HG03159 (cell line): ENCODE measurements around the gene TRAFD1.

ENCODE experiments used
- ATAC-seq: cut with Tn5 transposase; IDR thresholded peaks from one replicate; pipeline ENCODE4 v1.9.1; 2021; ENCODE audit warnings: mild to moderate bottlenecking, moderate library complexity; ENCODE audit not compliant: unreplicated experiment

The TRAFD1 gene

DNA sequence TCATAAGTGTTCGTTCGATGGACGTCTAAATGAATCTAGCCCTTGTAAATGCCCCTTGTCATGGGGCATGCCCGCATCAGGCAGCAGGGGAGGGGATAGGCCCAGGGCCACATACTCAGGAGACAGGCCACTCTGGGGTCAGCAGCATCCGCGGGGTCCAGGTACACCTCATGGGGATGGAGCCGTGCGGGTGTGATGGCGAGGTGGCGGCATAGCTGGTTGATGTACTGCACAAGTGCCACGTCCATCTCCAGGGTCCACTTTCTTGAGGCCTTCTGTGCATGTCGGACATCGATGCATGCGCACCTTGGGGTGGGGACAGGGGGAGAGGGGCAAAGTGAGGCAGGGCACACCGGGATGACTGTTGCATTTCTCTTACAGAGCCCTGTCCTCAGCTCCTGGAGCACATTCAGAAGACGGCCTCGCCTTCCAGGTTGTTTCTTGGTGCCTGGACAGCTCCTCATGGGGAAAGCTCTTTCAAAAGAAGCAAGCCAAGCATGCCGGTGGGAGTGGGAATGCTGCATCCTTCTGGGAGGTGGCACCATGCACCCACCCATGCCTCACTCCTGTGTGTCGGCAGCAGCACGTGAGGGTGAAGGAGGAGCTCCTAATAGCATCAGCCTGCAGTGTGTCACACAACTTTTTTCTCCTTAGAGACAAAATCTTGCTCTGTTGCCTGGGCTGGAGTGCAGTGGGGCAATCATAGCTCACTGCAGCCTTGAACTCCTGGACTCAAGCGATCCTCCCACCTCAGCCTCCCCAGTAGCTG, 47.4 kb downstream of the TRAFD1 start:
- ATAC-seq = no peak

GRCh38 chr12:112175361-112176155, 50.2 kb downstream of the TRAFD1 start:
- ATAC-seq = no peak

DNA sequence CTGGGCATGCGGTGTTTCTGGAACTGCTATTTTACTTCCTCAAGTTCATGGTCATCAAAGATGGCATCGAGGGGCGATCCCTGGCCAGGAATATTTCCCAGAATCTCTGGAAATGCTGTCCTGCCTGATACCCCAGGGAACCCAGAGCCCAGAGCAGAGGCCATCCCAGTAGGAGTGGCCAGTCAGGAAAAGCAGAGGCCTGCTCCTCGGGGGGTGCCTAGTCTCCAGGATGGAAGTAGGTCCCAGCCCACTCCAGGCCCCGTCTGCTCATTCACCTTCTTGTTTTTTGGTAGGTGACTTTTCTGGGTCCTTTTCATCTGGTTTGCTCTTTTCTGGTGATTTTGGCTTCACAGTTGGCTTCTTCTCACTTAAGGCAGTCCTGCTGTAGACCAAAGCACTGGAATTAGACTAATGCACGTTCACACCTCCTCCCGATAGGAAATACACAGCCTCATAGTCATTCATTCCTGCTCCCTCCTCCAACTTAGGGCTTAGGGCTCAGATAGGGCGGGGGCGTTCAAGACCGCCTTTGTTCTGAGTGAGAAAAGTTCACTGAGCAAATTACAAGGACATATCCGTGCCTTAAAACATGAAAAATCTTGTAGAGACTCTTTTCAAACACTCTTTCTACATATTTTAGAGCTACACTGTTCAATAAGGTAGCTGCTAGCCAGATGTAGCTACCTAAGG, 51.1 kb downstream of the TRAFD1 start:
- no peak for ATAC-seq

DNA sequence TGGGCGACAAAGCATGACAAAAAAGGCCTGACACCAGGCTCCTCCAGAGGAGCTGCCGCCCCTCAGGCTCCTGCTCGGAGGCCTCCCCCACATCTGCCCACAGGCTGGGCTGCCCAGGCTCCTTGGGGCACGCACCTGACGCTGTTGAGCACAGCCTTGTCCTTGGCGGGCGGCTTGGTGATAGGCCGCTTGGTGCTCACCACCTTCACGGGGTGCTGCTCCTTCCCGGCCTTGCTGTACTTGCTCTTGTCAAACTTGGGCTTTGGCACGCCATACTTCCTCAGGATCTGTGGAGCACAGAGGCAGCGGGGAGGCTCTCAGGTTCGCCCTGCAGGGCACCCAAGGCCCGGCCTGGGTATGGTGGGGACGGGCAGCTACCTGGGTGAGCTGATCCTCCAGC, 53.4 kb downstream of the TRAFD1 start:
- no peak for ATAC-seq

GRCh38 chr12:112179341-112179740, 54.0 kb downstream of the TRAFD1 start:
- ATAC-seq = no peak

- no peak for ATAC-seq
Measured at GRCh38 chr12:112179916-112180315, 54.6 kb downstream of the TRAFD1 start.

- ATAC-seq = no peak
Measured at GRCh38 chr12:112180422-112180821, 55.1 kb downstream of the TRAFD1 start.

GRCh38 chr12:112182499-112182898, 57.1 kb downstream of the TRAFD1 start:
- ATAC-seq = no peak

- ATAC-seq = no peak
Measured at GRCh38 chr12:112183141-112184021, 58.0 kb downstream of the TRAFD1 start.

DNA sequence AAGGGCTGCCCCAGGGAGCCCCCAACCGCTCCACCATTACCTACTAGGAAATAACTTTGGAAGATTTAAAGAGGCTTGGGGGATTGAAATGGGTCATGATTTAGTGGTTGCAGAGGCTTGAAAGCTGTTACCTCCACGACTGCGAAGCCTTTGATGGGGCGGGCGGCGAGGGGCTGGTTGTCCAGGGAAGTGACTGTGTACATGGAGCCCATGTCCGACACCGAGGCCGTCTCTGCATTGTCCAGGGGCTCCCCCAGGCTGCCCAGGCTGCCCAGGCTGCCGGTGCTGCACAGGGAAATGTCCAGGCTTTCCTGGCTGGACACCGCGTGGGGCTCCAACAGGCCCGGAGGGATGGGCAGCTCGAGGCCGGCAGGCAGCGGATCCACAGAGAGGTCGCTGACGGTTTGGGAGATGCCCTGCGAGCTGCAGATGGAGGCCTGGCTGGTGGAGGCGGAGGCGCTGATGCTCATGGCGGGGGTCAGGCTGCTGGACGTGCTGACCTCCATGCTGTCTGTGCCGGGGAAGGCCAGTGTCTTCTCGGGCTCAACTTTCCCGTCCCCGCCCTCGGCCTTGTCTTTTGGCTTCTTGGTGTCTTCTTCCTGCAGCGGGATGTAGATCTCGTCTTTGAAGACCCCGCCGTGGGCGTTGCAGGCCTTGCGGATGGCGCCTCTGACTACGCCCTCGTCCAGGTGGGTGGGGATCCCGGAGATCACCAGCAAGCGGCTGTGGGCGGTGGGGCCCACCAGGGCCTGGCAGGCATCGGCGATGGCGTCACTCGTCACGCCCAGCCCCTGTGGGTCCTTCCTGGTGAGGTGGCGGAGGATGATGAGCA, 58.9 kb downstream of the TRAFD1 start:
- ATAC-seq = no peak

DNA sequence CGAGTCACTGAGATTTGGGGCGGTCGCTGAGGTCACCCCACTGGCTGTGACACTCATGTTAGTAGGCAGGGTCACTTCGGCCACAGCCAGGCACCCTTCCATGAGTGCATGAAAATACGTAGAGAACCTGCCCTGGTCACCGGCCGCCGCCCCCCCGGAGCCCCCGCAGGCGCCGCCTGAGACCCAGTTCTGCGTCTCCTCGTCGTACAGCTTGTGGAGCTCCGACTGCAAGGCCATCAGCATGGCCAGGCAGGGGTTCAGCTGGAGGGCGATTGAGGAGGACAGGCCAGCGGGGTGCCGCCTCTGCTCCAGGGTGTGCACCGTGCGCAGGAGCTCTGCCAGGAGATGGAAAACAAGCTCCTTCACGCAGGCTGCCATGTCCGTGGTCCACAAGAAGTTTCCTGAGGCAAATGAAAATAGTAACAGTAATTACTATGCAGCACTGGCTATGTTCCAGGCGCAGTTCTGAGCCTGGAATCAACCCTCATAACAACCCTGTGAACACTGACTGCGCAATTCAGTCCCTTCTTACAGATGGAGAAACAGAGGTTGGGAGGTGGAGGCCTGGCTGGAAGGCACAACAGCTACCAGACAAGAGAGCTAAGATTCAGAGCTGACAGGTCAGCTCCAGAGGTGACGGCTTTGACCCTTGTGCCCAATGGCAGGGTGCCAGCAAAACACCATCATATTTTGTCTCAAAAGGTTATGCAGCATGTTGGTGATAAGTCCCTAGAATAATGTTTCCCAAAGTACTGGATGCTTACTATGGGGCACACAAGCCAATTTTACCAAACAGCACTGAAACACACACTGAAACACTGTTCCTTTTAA, 59.9 kb downstream of the TRAFD1 start:
- no peak for ATAC-seq

DNA sequence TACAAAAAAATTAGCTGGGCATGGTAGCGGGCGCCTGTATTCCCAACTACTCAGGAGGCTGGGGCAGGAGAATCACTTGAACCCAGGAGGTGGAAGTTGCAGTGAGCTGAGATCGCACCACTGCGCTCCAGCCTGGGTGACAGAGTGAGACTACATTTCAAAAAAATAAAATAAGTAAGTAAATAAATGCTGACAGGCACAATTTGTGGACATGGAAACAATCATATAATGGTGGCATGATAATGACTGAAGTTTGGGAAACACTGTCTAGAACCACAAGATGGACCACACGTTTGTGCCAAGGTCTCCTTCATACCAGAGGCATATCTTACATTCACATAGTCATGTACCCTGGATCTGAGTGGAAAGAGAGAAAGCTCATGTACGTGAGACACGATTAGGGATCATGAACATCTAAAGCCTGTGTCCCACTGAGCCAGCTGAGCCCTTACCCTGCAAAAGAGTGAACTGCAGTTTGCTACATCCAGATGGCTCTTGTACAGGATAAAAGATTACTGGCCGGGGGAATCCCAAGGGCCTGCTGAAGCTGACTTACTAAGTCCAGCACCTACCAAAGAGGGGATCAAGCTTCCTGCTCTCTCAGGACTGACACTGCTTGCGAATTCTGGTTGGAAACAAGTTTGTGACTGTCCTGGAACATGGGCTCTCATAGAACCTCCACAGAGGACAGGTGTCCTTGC, 62.9 kb downstream of the TRAFD1 start:
- ATAC-seq = no peak

- ATAC-seq = no peak
Measured at GRCh38 chr12:112190231-112191025, 65.1 kb downstream of the TRAFD1 start.

DNA sequence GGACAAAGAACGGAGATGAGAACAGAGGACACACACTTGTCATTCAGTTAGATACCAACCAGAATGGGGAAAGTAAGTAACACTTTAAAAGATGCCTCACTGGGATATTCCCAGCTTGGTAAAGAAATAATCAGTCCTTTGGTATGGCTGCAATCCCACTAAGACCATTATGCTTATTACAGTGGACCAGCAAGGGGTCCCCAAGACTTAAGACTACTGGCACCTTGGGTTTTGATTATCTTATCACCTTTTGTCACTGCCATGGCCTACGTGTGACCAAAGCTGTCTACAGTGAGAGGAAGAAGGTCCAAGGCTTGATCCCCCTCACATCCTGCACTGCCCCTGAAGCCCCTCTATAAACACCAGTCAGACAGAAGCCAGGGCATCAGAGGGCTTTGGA, 65.8 kb downstream of the TRAFD1 start:
- ATAC-seq = no peak

DNA sequence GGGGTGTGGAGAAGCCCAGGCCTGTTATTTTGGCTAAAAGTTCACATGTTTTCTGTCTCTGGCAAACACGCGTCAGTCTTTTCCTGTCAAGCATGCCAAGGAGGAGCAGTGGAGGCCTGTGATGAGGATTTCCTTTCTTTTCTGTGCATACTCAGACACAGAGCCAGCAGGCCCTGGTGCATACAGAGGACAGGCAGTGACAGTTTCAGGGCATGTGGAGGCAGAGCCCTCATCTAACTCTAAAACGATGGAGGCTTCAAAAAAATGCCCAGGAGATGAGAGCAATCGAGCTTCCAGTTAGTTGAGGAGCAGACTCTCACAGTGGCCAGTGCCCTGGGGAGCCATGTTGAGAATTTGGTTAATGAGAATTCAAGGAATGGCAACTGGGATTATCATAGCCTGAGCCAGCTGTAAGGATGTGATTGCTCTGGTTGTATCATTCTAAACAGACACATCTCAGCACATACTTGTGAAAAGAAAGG, 66.5 kb downstream of the TRAFD1 start:
- ATAC-seq = no peak

- ATAC-seq = no peak
Measured at GRCh38 chr12:112192475-112192874, 67.1 kb downstream of the TRAFD1 start.

DNA sequence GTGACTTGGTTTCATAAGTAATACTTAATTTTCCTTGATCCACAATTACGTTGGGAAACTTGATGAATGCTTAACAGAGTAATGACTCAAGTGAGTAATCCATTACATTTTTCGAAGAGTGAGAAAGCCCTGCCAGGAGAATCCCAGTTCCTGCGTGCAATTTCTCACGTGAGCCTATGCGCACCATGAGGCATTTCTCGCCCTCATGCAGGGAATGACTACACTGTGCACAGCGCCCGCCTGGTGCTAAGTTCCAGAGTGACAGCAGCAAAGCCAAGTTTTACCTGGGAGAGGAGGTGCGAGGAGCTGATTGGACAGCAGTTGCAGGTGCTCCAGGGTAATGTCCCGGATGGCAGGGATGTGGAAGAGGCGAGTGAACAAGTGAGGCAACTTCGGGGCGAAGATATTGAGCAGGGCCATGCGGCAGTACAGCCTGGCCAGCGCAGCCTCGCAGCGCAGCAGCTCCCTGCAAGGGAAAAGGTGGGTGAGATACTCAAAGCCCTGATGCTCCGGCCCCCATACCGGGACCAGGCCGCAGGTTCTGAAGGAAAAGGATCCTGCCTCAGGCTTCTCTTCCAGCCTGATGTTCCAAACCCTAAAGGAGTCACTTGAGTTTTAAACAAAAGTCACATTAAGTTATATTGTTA, 69.4 kb downstream of the TRAFD1 start:
- no peak for ATAC-seq
